H1 (cell line): ENCODE measurements around the gene SPTAN1. TPM values are rescaled to one million over a fixed set of nuclear protein-coding genes. Genes with fewer than 3 reads are reported as not detected.

ENCODE experiments used
- ASH2L ChIP-seq: fragments of 200-600, 300-600 bp; sonication (generic); IDR thresholded peaks from one replicate; pipeline ENCODE4 v1.7.1; 2017; ENCODE audit warnings: low read length
- ATF2 ChIP-seq: IDR thresholded peaks from 2 replicates; pipeline ENCODE4 v1.6.1; 2012; ENCODE audit warnings: low read length, inconsistent platforms
- CHD2 ChIP-seq: IDR thresholded peaks from 2 replicates; pipeline ENCODE4 v1.6.1; 2012; ENCODE audit warnings: low read length, improper control_type of control experiment
- CHD7 ChIP-seq: fragments of 300-600 bp; sonication (generic); IDR thresholded peaks from 2 replicates; pipeline ENCODE4 v1.7.1; 2012; ENCODE audit warnings: low read length, moderate library complexity, mild to moderate bottlenecking, inconsistent platforms; ENCODE audit not compliant: insufficient replicate concordance
- EGR1 ChIP-seq: IDR thresholded peaks from 2 replicates; pipeline ENCODE4 v1.6.1; 2011; ENCODE audit warnings: low read depth, low read length, borderline replicate concordance
- FOSL1 ChIP-seq: IDR thresholded peaks from 2 replicates; pipeline ENCODE4 v1.6.1; 2011; ENCODE audit warnings: mild to moderate bottlenecking, low read depth, low read length, moderate library complexity; ENCODE audit not compliant: insufficient read depth
- MAFK ChIP-seq: IDR thresholded peaks from 2 replicates; pipeline ENCODE4 v1.6.1; 2012; ENCODE audit warnings: low read depth, mild to moderate bottlenecking, improper control_type of control experiment, low read length
- PHF8 ChIP-seq: fragments of 200-600 bp; sonication (generic); conservative IDR thresholded peaks from 2 replicates; pipeline ENCODE4 v1.7.1; 2012; ENCODE audit warnings: low read depth, mild to moderate bottlenecking, inconsistent platforms, low read length, moderate library complexity
- POLR2A ChIP-seq, 2 experiments: IDR thresholded peaks; 1 replicate in 1 of 2; 2 replicates in 1 of 2; pipeline ENCODE4 v1.6.1; 2011; ENCODE audit warnings: low read depth in 2 of 2, low read length in 2 of 2, mild to moderate bottlenecking in 2 of 2; ENCODE audit errors: control extremely low read depth in 1 of 2
- RAD21 ChIP-seq, 2 experiments: IDR thresholded peaks in 1 of 2; conservative IDR thresholded peaks in 1 of 2; 2 replicates each; pipeline ENCODE4 v1.6.1; 2011; ENCODE audit warnings: low read depth in 2 of 2, low read length in 2 of 2, improper control_type of control experiment in 1 of 2, inconsistent platforms in 1 of 2, mild to moderate bottlenecking in 1 of 2, moderate library complexity in 1 of 2
- polyA plus RNA-seq, 7 experiments: library from polyadenylated mRNA; depleted of rRNA in 3 of 7; stranded (reverse) in 5 of 7; unstranded in 2 of 7; fragments of >200 nt in 5 of 7; fragments of 200-250 nt in 2 of 7; gene quantifications; 1 replicate in 5 of 7; 2 replicates in 1 of 7; 4 replicates in 1 of 7; pipeline versions ENCODE4 v1.2.1 to v1.2.3, GENCODE V29; 2011 to 2013; ENCODE audit warnings: missing spikeins in 2 of 7, mixed read lengths in 2 of 7
- total RNA-seq: library from RNA; stranded (reverse); fragmentation: NEBNext Ultra II Directional; extraction: Animal tissue kit (Norgen Biotek cat#: 25700); gene quantifications from 2 replicates; pipeline ENCODE4 v1.2.1, GENCODE V29; 2021

Gene SPTAN1
- total and polyA plus RNA-seq, 2 of the 8 experiments (the other 6 are each of a cell fraction or from before 2014, with no cell fraction given) = 182 to 216 TPM

- TF ChIP-seq CHD7 (no peak), FOSL1 (no peak), RAD21 (IDR thresholded peaks at IDR 0.05 in 1 of 2, conservative IDR thresholded peaks at IDR 0.05 in 1 of 2; ENCODE audit: low read depth in 2 of 2, low read length in 2 of 2) (no peak), MAFK (no peak), ATF2 (no peak), ASH2L (no peak), PHF8 (no peak), POLR2A (IDR thresholded peaks at IDR 0.05; ENCODE audit: control extremely low read depth in 1 of 2, low read depth in 2 of 2, low read length in 2 of 2) (no peak), EGR1 (no peak), CHD2 (no peak)
These were observed 123.0 kb downstream of the SPTAN1 start (continued) for GRCh38 chr9:128675382-128675781.
